ENCODE data around the gene FANCD2. TPM values are rescaled to one million over a fixed set of nuclear protein-coding genes. Genes with fewer than 3 reads are reported as not detected.
"Not testable (repeated sequence)": the region's sequence is repeated elsewhere in the genome, so short reads cannot be mapped to it uniquely, and the experiment has no call there.

Gene FANCD2
- total and polyA plus RNA-seq, 8 donors: 8.6 to 28.4 (median 19.5) TPM

DNA sequence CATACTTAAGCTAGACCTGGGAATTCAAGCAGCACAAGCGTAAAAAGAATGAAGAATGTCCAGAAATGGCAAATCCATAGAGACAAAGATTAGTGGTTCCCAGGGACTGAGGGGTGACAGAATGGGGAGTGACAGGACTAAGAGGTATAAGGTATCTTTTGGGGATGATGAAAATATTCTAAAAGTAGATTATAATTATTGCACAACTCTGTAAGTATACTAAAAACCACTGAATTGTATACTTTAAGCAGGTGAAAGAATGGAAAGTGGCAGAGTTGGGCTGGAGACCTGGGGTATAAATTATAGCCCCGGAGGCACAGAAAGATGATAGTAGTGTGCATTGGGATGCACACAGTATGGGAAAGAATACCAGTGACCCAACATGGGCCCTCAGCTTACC, 94.8 kb downstream of the FANCD2 start:
- ATAC-seq: no peak
- Histone ChIP-seq H3K36me3 (peaks cover 0 to 33% of the 10 kb centered on the region in 2 donors), H3K4me3 (no peak overlapping the region), H3K4me1 (peaks cover 4 to 42% of the 10 kb centered on the region in 2 donors), H3K27me3 (no peaks in the 10 kb centered on the region), H3K9me3 (no peaks in the 10 kb centered on the region), H3K27ac (no peak overlapping the region)
- TF ChIP-seq, protein P1, sequence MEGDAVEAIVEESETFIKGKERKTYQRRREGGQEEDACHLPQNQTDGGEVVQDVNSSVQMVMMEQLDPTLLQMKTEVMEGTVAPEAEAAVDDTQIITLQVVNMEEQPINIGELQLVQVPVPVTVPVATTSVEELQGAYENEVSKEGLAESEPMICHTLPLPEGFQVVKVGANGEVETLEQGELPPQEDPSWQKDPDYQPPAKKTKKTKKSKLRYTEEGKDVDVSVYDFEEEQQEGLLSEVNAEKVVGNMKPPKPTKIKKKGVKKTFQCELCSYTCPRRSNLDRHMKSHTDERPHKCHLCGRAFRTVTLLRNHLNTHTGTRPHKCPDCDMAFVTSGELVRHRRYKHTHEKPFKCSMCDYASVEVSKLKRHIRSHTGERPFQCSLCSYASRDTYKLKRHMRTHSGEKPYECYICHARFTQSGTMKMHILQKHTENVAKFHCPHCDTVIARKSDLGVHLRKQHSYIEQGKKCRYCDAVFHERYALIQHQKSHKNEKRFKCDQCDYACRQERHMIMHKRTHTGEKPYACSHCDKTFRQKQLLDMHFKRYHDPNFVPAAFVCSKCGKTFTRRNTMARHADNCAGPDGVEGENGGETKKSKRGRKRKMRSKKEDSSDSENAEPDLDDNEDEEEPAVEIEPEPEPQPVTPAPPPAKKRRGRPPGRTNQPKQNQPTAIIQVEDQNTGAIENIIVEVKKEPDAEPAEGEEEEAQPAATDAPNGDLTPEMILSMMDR (IDR thresholded peaks at IDR 0.05): no peak
- intact Hi-C loops (cut with DNase I): no loop called here
- DNase-seq: no peak

DNA sequence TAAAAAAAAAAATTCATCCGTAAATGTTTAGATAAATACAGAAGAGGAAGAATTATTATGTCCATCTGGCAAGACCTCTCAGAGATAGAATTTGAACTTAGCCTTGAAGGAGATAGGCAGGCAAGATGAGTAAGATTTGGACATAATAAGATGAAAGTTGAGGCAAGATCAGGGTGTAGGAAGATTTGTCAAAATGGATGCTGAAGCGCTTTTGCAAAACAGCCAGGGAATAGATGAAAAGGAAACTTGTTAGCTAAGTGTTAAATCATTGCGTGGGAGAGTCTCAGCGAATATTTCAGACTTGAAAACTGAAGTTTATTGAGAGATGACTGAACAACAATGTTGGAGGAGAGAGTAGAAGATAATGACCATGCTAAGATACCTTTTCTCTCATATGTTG, 96.5 kb downstream of the FANCD2 start:
- Histone ChIP-seq H3K27ac (no peak overlapping the region), H3K36me3 (peaks cover 0 to 50% of the 10 kb centered on the region in 2 donors), H3K27me3 (no peaks in the 10 kb centered on the region), H3K9me3 (no peaks in the 10 kb centered on the region), H3K4me3 (no peak overlapping the region), H3K4me1 (peaks cover 0 to 25% of the 10 kb centered on the region in 2 donors)
- intact Hi-C loops (cut with DNase I): no loop called here
- DNase-seq: no peak
- no peak for ATAC-seq
- TF ChIP-seq, protein P1 (IDR thresholded peaks at IDR 0.05): no peak

DNA sequence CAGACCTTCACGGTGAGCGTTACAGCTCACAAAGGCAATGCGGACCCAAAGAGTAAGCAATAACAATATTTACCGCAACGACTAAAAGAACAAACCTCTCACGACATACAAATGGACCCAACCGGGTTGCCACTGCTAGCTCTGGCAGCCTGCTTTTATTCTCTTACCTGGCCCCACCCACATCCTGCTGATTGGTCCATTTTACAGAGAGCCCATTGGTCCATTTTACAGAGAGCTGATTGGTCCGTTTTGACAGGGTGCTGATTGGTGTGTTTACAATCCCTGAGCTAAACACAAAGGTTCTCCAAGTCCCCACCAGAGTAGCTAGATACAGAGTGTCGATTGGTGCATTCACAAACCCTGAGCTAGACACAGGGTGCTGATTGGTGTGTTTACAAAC, 109.6 kb downstream of the FANCD2 start:
- H3K4me1 ChIP-seq; ATAC-seq; H3K9me3 ChIP-seq; intact Hi-C loops (cut with DNase I); H3K27ac ChIP-seq; H3K36me3 ChIP-seq; H3K27me3 ChIP-seq; DNase-seq; H3K4me3 ChIP-seq: not testable (repeated sequence)

DNA sequence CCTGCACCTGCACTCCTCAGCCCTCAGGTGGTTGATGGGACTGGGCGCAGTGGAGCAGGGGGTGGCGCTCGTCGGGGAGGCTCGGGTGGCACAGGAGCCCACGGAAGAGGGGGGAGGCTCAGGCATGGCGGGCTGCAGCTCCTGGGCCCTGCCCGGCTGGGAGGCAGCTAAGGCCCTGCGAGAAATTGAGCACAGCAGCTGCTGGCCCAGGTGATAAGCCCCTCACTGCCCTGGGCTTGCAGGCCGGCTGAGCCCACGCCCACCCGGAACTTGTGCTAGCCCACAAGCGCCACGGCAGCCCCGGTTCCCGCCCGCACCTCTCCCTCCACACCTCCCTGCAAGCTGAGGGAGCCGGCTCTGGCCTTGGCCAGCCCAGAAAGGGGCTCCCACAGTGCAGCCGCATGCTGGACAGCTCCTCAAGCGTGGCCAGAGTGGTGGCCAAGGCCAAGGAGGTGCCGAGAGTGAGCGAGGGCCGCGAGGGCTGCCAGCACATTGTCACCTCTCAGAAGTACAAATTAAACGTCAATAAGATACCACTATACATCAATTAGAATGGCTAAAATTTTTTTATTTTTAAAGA, 110.3 kb downstream of the FANCD2 start:
- no peak for DNase-seq
- TF ChIP-seq, protein P1 (IDR thresholded peaks at IDR 0.05): no peak

DNA sequence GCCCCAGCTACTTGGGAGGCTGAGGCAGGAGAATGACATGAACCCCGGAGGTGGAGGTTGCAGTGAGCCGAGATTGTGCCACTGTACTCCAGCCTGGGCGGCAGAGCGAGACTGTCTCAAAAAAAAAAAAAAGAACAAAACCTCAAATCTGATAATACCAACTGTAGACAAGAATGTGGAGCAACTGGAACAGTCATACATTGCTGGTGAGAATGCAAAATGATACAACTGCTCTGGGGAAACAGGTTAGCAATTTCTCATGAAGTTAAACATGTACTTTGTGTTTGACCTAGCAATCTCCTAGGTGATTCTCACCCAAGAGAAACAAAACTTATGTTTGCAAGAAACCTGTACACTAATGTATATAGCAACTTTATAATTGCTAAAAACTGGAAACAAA, 110.9 kb downstream of the FANCD2 start:
- H3K9me3 ChIP-seq: no peaks in the 10 kb centered on the region
- ATAC-seq (no peak), DNase-seq (no peak)
- H3K27me3 ChIP-seq: no peaks in the 10 kb centered on the region
- no peak overlapping the region for H3K27ac ChIP-seq
- H3K36me3 ChIP-seq: no peaks in the 10 kb centered on the region
- intact Hi-C loops (cut with DNase I): no loop called here
- H3K4me1 ChIP-seq: peaks cover 0 to 4% of the 10 kb centered on the region in 2 donors
- H3K4me3 ChIP-seq: no peak overlapping the region
- TF ChIP-seq, protein P1 (IDR thresholded peaks at IDR 0.05): no peak

More for the DNA sequence above, 110.3 kb downstream of the FANCD2 start:
- H3K4me3 ChIP-seq: no peak overlapping the region
- no peaks in the 10 kb centered on the region for H3K9me3 ChIP-seq
- no peak overlapping the region for H3K27ac ChIP-seq
- peaks cover 0 to 4% of the 10 kb centered on the region in 2 donors for H3K4me1 ChIP-seq
- ATAC-seq: no peak
- intact Hi-C loops (cut with DNase I): no loop called here
- no peaks in the 10 kb centered on the region for H3K27me3 ChIP-seq
- H3K36me3 ChIP-seq: no peaks in the 10 kb centered on the region

DNA sequence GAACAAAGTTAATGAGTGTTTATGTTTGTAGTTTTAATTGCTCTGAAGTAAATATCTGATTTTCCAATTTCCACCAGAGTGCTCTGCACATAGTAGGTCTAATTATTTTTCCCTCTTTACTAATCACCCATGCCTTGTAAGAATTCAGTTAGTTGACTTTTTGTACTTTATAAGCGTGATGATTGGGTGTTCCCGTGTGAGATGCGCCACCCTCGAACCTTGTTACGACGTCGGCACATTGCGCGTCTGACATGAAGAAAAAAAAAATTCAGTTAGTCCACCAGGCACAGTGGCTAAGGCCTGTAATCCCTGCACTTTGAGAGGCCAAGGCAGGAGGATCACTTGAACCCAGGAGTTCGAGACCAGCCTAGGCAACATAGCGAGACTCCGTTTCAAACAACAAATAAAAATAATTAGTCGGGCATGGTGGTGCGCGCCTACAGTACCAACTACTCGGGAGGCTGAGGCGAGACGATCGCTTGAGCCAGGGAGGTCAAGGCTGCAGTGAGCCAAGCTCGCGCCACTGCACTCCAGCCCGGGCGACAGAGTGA, 114.8 kb downstream of the FANCD2 start:
- Histone ChIP-seq H3K27ac (peak overlapping the region; percentile 90 to 95), H3K9me3 (no peaks in the 10 kb centered on the region), H3K4me3 (peak overlapping the region in 1 of 2 donors; percentile 73), H3K36me3 (no peaks in the 10 kb centered on the region), H3K4me1 (peaks cover 23 to 41% of the 10 kb centered on the region in 2 donors), H3K27me3 (no peaks in the 10 kb centered on the region)
- ATAC-seq: no peak
- TF ChIP-seq, protein P1 (IDR thresholded peaks at IDR 0.05): no peak
- no peak for DNase-seq
- intact Hi-C loops (cut with DNase I): no loop called here
